ENCODE measurements around the gene ABCA2. TPM values are rescaled to one million over a fixed set of nuclear protein-coding genes. Genes with fewer than 3 reads are reported as not detected.

The ABCA2 gene
- total and polyA plus RNA-seq, 2 experiments from 2014 or later, result 30.5 to 56.7 TPM

DNA sequence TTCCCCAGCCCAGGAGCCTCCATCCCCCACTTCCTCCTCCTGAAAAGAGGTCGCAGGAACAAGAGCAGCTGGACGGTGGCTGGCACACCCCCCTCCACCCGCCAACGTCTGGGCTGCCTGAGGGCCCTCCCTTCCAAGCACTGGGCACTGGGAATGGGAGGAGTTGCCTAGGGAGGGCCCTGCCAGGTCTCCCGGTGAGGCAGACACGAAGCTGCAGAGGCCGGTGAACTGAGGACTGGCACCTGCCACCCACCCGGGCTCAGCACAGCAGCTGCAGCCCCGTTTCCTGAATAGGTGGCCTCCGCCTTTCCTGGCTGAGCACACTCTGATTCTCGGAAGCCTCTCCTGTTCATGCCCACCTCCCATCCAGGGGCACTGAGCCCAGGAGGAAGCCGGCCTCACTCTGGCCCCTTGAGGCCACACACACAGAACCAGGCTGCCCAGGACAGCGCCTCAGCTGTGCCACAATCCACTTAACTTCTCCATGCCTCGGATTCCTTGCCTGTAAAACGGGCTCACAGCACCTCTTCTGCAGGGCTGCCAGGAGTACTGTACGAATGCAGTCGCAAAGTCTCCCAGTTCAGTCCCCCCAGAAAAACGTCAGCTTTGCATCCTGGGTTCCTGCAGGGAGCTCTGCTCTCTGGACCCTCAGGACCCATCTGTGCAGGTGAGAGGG is 16.6 kb upstream of the ABCA2 start:
- no peak for DNase-seq (ENCODE audit: low read depth in 1 of 2, low spot score in 1 of 2)
- TF ChIP-seq CTCF (IDR thresholded peaks at IDR 0.05; ENCODE audit: low read depth, low read length), result no peak
- Histone ChIP-seq H3K9me3 (ENCODE audit: low read depth) (no peaks in the 10 kb centered on the region), H3K4me1 (ENCODE audit: low read depth) (peaks cover 5% of the 10 kb centered on the region), H3K36me3 (no peaks in the 10 kb centered on the region), H3K27me3 (peaks cover 51% of the 10 kb centered on the region), H3K27ac (no peak overlapping the region), H3K4me3 (peak overlapping the region; percentile 76)

DNA sequence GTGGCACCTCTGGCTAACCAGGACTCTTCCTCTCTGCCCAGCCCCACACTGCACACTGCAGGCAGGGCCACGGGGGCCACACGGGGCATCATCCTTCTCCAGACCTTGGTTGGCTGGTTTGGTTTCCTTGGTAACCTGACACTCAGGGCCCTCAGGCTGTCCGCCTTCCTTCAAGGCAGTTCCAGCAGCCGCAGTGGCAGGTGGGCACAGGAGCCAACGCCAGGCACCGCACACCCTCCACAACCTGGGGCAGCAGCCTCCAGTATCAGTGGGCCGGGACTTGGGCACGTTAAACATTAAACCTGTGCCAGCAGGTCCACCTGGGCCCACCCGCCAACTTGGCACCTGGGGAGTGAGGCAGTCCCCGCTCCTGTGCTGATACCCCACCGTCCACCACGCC is 16.0 kb upstream of the ABCA2 start:
- no peak for TF ChIP-seq CTCF (IDR thresholded peaks at IDR 0.05; ENCODE audit: low read depth, low read length)
- Histone ChIP-seq H3K4me3 (no peak overlapping the region), H3K27me3 (peaks cover 45% of the 10 kb centered on the region)

GRCh38 chr9:137042751-137043727 is 15.0 kb upstream of the ABCA2 start:
- no peak for TF ChIP-seq CTCF (IDR thresholded peaks at IDR 0.05; ENCODE audit: low read depth, low read length)
- DNase-seq (ENCODE audit: low read depth in 1 of 2, low spot score in 1 of 2), result no peak
- Histone ChIP-seq H3K27ac (no peak overlapping the region), H3K9me3 (ENCODE audit: low read depth) (no peaks in the 10 kb centered on the region), H3K36me3 (no peaks in the 10 kb centered on the region), H3K4me3 (no peak overlapping the region), H3K27me3 (peaks cover 35% of the 10 kb centered on the region), H3K4me1 (ENCODE audit: low read depth) (peaks cover 5% of the 10 kb centered on the region)

More for the DNA sequence above, 16.0 kb upstream of the ABCA2 start:
- H3K4me1 ChIP-seq (ENCODE audit: low read depth), result peaks cover 5% of the 10 kb centered on the region
- H3K9me3 ChIP-seq (ENCODE audit: low read depth), result no peaks in the 10 kb centered on the region
- no peak for DNase-seq (ENCODE audit: low read depth in 1 of 2, low spot score in 1 of 2)
- H3K27ac ChIP-seq, result no peak overlapping the region
- H3K36me3 ChIP-seq, result no peaks in the 10 kb centered on the region

- no peak for TF ChIP-seq CTCF (IDR thresholded peaks at IDR 0.05; ENCODE audit: low read depth, low read length)
- Histone ChIP-seq H3K4me1 (ENCODE audit: low read depth) (peaks cover 5% of the 10 kb centered on the region), H3K27ac (no peak overlapping the region), H3K4me3 (no peak overlapping the region), H3K27me3 (peaks cover 24% of the 10 kb centered on the region), H3K36me3 (no peaks in the 10 kb centered on the region), H3K9me3 (ENCODE audit: low read depth) (no peaks in the 10 kb centered on the region)
- DNase-seq (ENCODE audit: low read depth in 1 of 2, low spot score in 1 of 2), result no peak
Measured at GRCh38 chr9:137041124-137041523, 13.1 kb upstream of the ABCA2 start.

- Histone ChIP-seq H3K9me3 (ENCODE audit: low read depth) (no peaks in the 10 kb centered on the region), H3K4me3 (no peak overlapping the region), H3K27ac (no peak overlapping the region), H3K36me3 (no peaks in the 10 kb centered on the region), H3K27me3 (peaks cover 24% of the 10 kb centered on the region), H3K4me1 (ENCODE audit: low read depth) (peaks cover 5% of the 10 kb centered on the region)
- no peak for DNase-seq (ENCODE audit: low read depth in 1 of 2, low spot score in 1 of 2)
- TF ChIP-seq CTCF (IDR thresholded peaks at IDR 0.05; ENCODE audit: low read depth, low read length), result no peak
Measured at GRCh38 chr9:137040568-137040967, 12.5 kb upstream of the ABCA2 start.

Measured in cardiac muscle cell (in vitro differentiated cells and primary cell).